A549 (cell line): ENCODE results near the gene SH3RF3.

Experiments used
- CTCF ChIP-seq: fragments of >200 bp; sonication (Bioruptor Twin); formaldehyde crosslinking; IDR thresholded peaks from 3 replicates; pipeline ENCODE4 v1.5.1; 2016
- EP300 ChIP-seq, 2 experiments: fragments of >200 bp; sonication (Bioruptor Twin); formaldehyde crosslinking; IDR thresholded peaks; 2 replicates in 1 of 2; 3 replicates in 1 of 2; pipeline ENCODE4 v1.6.1; 2016 to 2017
- FOSL2 ChIP-seq, 2 experiments: fragments of 450-650 bp in 1 of 2; fragments of >200 bp in 1 of 2; sonication (Bioruptor Twin) in 1 of 2; formaldehyde crosslinking; IDR thresholded peaks; 2 replicates each; pipeline versions ENCODE4 v1.5.0 to v1.6.1; 2016 to 2020; ENCODE audit warnings: mild to moderate bottlenecking in 1 of 2, moderate library complexity in 1 of 2
- HOXA7 ChIP-seq: fragments of 250-450 bp; sonication (Bioruptor Pico); IDR thresholded peaks from 2 replicates; pipeline ENCODE4 v1.5.0; 2020; ENCODE audit warnings: mild to moderate bottlenecking, moderate library complexity
- MAFK ChIP-seq: fragments of 450-650 bp; IDR thresholded peaks from 2 replicates; pipeline ENCODE4 v1.6.1; 2014; ENCODE audit not compliant: partially characterized antibody
- MAX ChIP-seq: IDR thresholded peaks from 2 replicates; pipeline ENCODE4 v1.6.1; 2012
- TF ChIP-seq, protein P1 (sequence below): fragments of 200-600 bp; sonication (generic); IDR thresholded peaks from 2 replicates; pipeline ENCODE4 v1.6.1; 2016; ENCODE audit warnings: antibody characterized with exemption, mild to moderate bottlenecking, moderate library complexity

DNA sequence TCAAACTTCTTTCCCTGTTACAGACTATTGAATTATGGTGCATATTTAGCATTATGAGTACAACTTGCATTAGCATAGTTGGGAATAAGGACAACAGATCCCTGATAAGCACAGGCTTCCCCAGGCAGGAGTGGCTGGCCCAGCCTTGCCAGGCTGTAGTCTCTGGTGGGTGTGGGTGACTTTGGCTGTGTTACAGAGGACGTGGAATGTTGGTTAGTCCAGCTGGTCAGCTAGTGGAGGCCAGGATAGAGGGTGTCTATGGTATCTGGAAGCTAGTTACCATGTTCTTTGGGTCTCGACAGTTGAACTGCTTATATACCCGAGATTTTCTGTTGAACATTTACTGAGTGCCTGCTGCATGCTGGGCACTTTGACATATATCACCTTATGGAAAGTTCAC, 4.7 kb downstream of the SH3RF3 start:
- TF ChIP-seq FOSL2 (IDR thresholded peaks at IDR 0.05) (no peak), FOSL2 (CRISPR knock-in tag; IDR thresholded peaks at IDR 0.05) (no peak), HOXA7 (CRISPR knock-in tag) (no peak), MAX (no peak), MAFK (no peak), CTCF (no peak), EP300 (IDR thresholded peaks at IDR 0.05) (no peak)
- TF ChIP-seq, protein P1, sequence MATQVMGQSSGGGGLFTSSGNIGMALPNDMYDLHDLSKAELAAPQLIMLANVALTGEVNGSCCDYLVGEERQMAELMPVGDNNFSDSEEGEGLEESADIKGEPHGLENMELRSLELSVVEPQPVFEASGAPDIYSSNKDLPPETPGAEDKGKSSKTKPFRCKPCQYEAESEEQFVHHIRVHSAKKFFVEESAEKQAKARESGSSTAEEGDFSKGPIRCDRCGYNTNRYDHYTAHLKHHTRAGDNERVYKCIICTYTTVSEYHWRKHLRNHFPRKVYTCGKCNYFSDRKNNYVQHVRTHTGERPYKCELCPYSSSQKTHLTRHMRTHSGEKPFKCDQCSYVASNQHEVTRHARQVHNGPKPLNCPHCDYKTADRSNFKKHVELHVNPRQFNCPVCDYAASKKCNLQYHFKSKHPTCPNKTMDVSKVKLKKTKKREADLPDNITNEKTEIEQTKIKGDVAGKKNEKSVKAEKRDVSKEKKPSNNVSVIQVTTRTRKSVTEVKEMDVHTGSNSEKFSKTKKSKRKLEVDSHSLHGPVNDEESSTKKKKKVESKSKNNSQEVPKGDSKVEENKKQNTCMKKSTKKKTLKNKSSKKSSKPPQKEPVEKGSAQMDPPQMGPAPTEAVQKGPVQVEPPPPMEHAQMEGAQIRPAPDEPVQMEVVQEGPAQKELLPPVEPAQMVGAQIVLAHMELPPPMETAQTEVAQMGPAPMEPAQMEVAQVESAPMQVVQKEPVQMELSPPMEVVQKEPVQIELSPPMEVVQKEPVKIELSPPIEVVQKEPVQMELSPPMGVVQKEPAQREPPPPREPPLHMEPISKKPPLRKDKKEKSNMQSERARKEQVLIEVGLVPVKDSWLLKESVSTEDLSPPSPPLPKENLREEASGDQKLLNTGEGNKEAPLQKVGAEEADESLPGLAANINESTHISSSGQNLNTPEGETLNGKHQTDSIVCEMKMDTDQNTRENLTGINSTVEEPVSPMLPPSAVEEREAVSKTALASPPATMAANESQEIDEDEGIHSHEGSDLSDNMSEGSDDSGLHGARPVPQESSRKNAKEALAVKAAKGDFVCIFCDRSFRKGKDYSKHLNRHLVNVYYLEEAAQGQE, result no peak
